Activated CD4-positive, alpha-beta T cell treated with anti-CD3 and anti-CD28 coated beads, Interleukin-2, amount 50 U/mL, for 16 hours (primary cell): ENCODE results near the gene GFAP.

Experiments used
- DNase-seq: peaks from one replicate; pipeline ENCODE4 v3.0.0-alpha.2; 2020

The GFAP gene

GRCh38 chr17:44912763-44913544, 2.3 kb downstream of the GFAP start:
- DNase-seq, result no peak

GRCh38 chr17:44911133-44912001, 3.9 kb downstream of the GFAP start:
- DNase-seq, result peak; percentile 58

- DNase-seq, result no peak
Observed at GRCh38 chr17:44910231-44911106, 4.8 kb downstream of the GFAP start.

GRCh38 chr17:44909681-44910144, 5.6 kb downstream of the GFAP start:
- no peak for DNase-seq

- no peak for DNase-seq
Observed at GRCh38 chr17:44908761-44909326, 6.5 kb downstream of the GFAP start.

GRCh38 chr17:44907729-44908470, 7.4 kb downstream of the GFAP start:
- DNase-seq, result no peak

GRCh38 chr17:44906763-44907728, 8.3 kb downstream of the GFAP start:
- DNase-seq, result no peak

- no peak for DNase-seq
Observed at GRCh38 chr17:44906010-44906646, 9.2 kb downstream of the GFAP start.

GRCh38 chr17:44905006-44906000, 10.0 kb downstream of the GFAP start:
- DNase-seq, result no peak

GRCh38 chr17:44904001-44904984, 11.0 kb downstream of the GFAP start:
- DNase-seq, result no peak

GRCh38 chr17:44903012-44903685, 12.2 kb downstream of the GFAP start:
- DNase-seq, result no peak

- DNase-seq, result no peak
Observed at GRCh38 chr17:44902135-44902760, 13.1 kb downstream of the GFAP start.

GRCh38 chr17:44901411-44901921, 13.8 kb downstream of the GFAP start:
- no peak for DNase-seq

- no peak for DNase-seq
Observed at GRCh38 chr17:44900894-44901293, 14.4 kb downstream of the GFAP start.

GRCh38 chr17:44899074-44899782, 16.1 kb downstream of the GFAP start, which contains the start of gene EFTUD2:
Gene EFTUD2, minus strand, starts transcription at chr17:44899445. Its CDS starts 4,924 bp downstream, at chr17:44894521.
- DNase-seq, result peak; percentile 92
